SJCRH30 (cell line): ENCODE data around the gene UBE2R2. TPM values are rescaled to one million over a fixed set of nuclear protein-coding genes. Genes with fewer than 3 reads are reported as not detected.
"Not testable (repeated sequence)": the region's sequence is repeated elsewhere in the genome, so short reads cannot be mapped to it uniquely, and the experiment has no call there.

Experiments used
- DNase-seq, 2 experiments: peaks; one replicate each; pipeline ENCODE4 v3.0.0-alpha.2; 2015 to 2020
- H3K27ac ChIP-seq: fragments of 250-450 bp; sonication (Bioruptor Pico); 2 replicates; pipeline ENCODE4 v1.5.1; 2020; ENCODE audit warnings: mild to moderate bottlenecking, moderate library complexity
- H3K27me3 ChIP-seq: fragments of 250-450 bp; sonication (Bioruptor Pico); 2 replicates; pipeline ENCODE4 v1.5.1; 2020; ENCODE audit warnings: mild to moderate bottlenecking, moderate library complexity
- H3K36me3 ChIP-seq: fragments of 250-450 bp; sonication (Bioruptor Pico); 2 replicates; pipeline ENCODE4 v1.5.1; 2020; ENCODE audit warnings: mild to moderate bottlenecking, moderate library complexity
- H3K4me1 ChIP-seq: fragments of 250-450 bp; sonication (Bioruptor Pico); 2 replicates; pipeline ENCODE4 v1.5.1; 2020; ENCODE audit warnings: mild to moderate bottlenecking, moderate library complexity
- H3K4me3 ChIP-seq: fragments of 250-450 bp; sonication (Bioruptor Pico); 2 replicates; pipeline ENCODE4 v1.5.1; 2020; ENCODE audit warnings: mild to moderate bottlenecking, moderate library complexity
- H3K9me3 ChIP-seq: fragments of 250-450 bp; sonication (Bioruptor Pico); replicated peaks from 2 replicates; pipeline ENCODE4 v1.5.1; 2020; ENCODE audit warnings: mild to moderate bottlenecking, moderate library complexity
- total RNA-seq: library from RNA; depleted of rRNA; stranded (reverse); fragments of >200 nt; shearing (Covaris generic); gene quantifications from 2 replicates; pipeline ENCODE4 v1.2.3, GENCODE V29; 2014

UBE2R2 gene
- total RNA-seq, 1 experiment from 2014 or later, result 24.5 TPM

GRCh38 chr9:33815781-33816180 is 1.2 kb upstream of the UBE2R2 start:
- Histone ChIP-seq H3K27me3 (no peaks in the 10 kb centered on the region), H3K27ac (no peak overlapping the region), H3K9me3 (no peaks in the 10 kb centered on the region), H3K36me3 (0 out of 2 replicates have a peak, but pooled peaks cover 2% of the 10 kb centered on the region), H3K4me1 (no peaks in the 10 kb centered on the region; the same call in 1 of the 2 replicates), H3K4me3 (no peak overlapping the region)
- no peak for DNase-seq

GRCh38 chr9:33817327-33818166 is 587 bp downstream of the UBE2R2 start:
- Histone ChIP-seq H3K9me3 (no peaks in the 10 kb centered on the region), H3K36me3 (0 out of 2 replicates have a peak, but pooled peaks cover 2% of the 10 kb centered on the region), H3K4me1 (no peaks in the 10 kb centered on the region; the same call in 1 of the 2 replicates), H3K4me3 (peak overlapping the region; percentile 92), H3K27ac (peak overlapping the region; percentile 88), H3K27me3 (no peaks in the 10 kb centered on the region)
- DNase-seq, result peak; percentile 75 to 76

- Histone ChIP-seq H3K4me3 (peak overlapping the region; percentile 92), H3K27ac (peak overlapping the region; percentile 88; the same call in 1 of the 2 replicates), H3K27me3 (no peaks in the 10 kb centered on the region), H3K36me3 (0 out of 2 replicates have a peak, but pooled peaks cover 2% of the 10 kb centered on the region), H3K9me3 (no peaks in the 10 kb centered on the region), H3K4me1 (no peaks in the 10 kb centered on the region; the same call in 1 of the 2 replicates)
- DNase-seq, result peak in 1 of 2 experiments; percentile 13
Measured at GRCh38 chr9:33818167-33818846, 1.3 kb downstream of the UBE2R2 start.

GRCh38 chr9:33818847-33819500 is 2.0 kb downstream of the UBE2R2 start:
- H3K4me3 ChIP-seq, result peak overlapping the region; percentile 92
- no peaks in the 10 kb centered on the region for H3K9me3 ChIP-seq
- H3K27me3 ChIP-seq, result no peaks in the 10 kb centered on the region
- 0 out of 2 replicates have a peak, but pooled peaks cover 7% of the 10 kb centered on the region for H3K36me3 ChIP-seq
- no peaks in the 10 kb centered on the region; the same call in 1 of the 2 replicates for H3K4me1 ChIP-seq
- DNase-seq, result no peak
- H3K27ac ChIP-seq, result no peak overlapping the region

GRCh38 chr9:33820231-33820745 is 3.3 kb downstream of the UBE2R2 start:
- H3K27ac ChIP-seq, result no peak overlapping the region

GRCh38 chr9:33823801-33824200 is 6.8 kb downstream of the UBE2R2 start:
- no peaks in the 10 kb centered on the region for H3K9me3 ChIP-seq
- no peaks in the 10 kb centered on the region for H3K27me3 ChIP-seq
- DNase-seq, result no peak
- H3K36me3 ChIP-seq, result peaks cover 6% of the 10 kb centered on the region; the same call in 1 of the 2 replicates
- no peaks in the 10 kb centered on the region for H3K4me1 ChIP-seq
- no peak overlapping the region for H3K27ac ChIP-seq
- H3K4me3 ChIP-seq, result no peak overlapping the region

More at GRCh38 chr9:33820231-33820745, 3.3 kb downstream of the UBE2R2 start:
- Histone ChIP-seq H3K27me3 (no peaks in the 10 kb centered on the region), H3K9me3 (no peaks in the 10 kb centered on the region), H3K36me3 (0 out of 2 replicates have a peak, but pooled peaks cover 9% of the 10 kb centered on the region), H3K4me1 (no peaks in the 10 kb centered on the region; the same call in 1 of the 2 replicates), H3K4me3 (no peak overlapping the region)
- no peak for DNase-seq

- H3K4me1 ChIP-seq, DNase-seq, H3K27ac ChIP-seq, H3K36me3 ChIP-seq, H3K9me3 ChIP-seq, H3K4me3 ChIP-seq, H3K27me3 ChIP-seq: not testable (repeated sequence)
Measured at GRCh38 chr9:33827285-33827684, 10.3 kb downstream of the UBE2R2 start.

- H3K36me3 ChIP-seq, H3K4me3 ChIP-seq, H3K4me1 ChIP-seq, DNase-seq, H3K9me3 ChIP-seq, H3K27me3 ChIP-seq, H3K27ac ChIP-seq: not testable (repeated sequence)
Measured at GRCh38 chr9:33829641-33830230, 12.8 kb downstream of the UBE2R2 start.

- Histone ChIP-seq H3K27ac (no peak overlapping the region), H3K27me3 (no peaks in the 10 kb centered on the region)
- DNase-seq, result no peak
Measured at GRCh38 chr9:33835625-33836260, 18.8 kb downstream of the UBE2R2 start.

GRCh38 chr9:33836261-33836660 is 19.3 kb downstream of the UBE2R2 start:
- not testable (repeated sequence) for DNase-seq, H3K4me3 ChIP-seq, H3K27me3 ChIP-seq, H3K27ac ChIP-seq, H3K4me1 ChIP-seq, H3K36me3 ChIP-seq, H3K9me3 ChIP-seq

More at GRCh38 chr9:33835625-33836260, 18.8 kb downstream of the UBE2R2 start:
- no peaks in the 10 kb centered on the region for H3K36me3 ChIP-seq
- H3K9me3 ChIP-seq, result no peaks in the 10 kb centered on the region
- H3K4me3 ChIP-seq, result no peak overlapping the region
- H3K4me1 ChIP-seq, result no peaks in the 10 kb centered on the region

- Histone ChIP-seq H3K36me3 (peaks cover 8% of the 10 kb centered on the region; the same call in 1 of the 2 replicates), H3K27me3 (no peaks in the 10 kb centered on the region)
Measured at GRCh38 chr9:33837138-33837537, 20.2 kb downstream of the UBE2R2 start.

GRCh38 chr9:33840381-33840780 is 23.4 kb downstream of the UBE2R2 start:
- no peak for DNase-seq
- no peak overlapping the region for H3K27ac ChIP-seq
- H3K4me3 ChIP-seq, result no peak overlapping the region
- no peaks in the 10 kb centered on the region for H3K27me3 ChIP-seq
- H3K9me3 ChIP-seq, result no peaks in the 10 kb centered on the region
- H3K36me3 ChIP-seq, result peaks cover 11% of the 10 kb centered on the region
- H3K4me1 ChIP-seq, result no peaks in the 10 kb centered on the region

More at GRCh38 chr9:33837138-33837537, 20.2 kb downstream of the UBE2R2 start:
- no peak overlapping the region for H3K4me3 ChIP-seq
- H3K4me1 ChIP-seq, result no peaks in the 10 kb centered on the region
- no peaks in the 10 kb centered on the region for H3K9me3 ChIP-seq
- no peak overlapping the region for H3K27ac ChIP-seq
- DNase-seq, result no peak

GRCh38 chr9:33843312-33843961 is 26.5 kb downstream of the UBE2R2 start:
- H3K4me1 ChIP-seq, result no peaks in the 10 kb centered on the region
- H3K27me3 ChIP-seq, result no peaks in the 10 kb centered on the region
- no peak overlapping the region for H3K27ac ChIP-seq
- H3K36me3 ChIP-seq, result peaks cover 11% of the 10 kb centered on the region
- DNase-seq, result no peak
- no peak overlapping the region for H3K4me3 ChIP-seq
- H3K9me3 ChIP-seq, result no peaks in the 10 kb centered on the region
